Thyroid gland (tissue), 4 donors: ENCODE measurements around the gene CDIP1.

Experiments used
- POLR2A ChIP-seq, 2 donors: fragments of 450-650 bp; IDR thresholded peaks; one replicate each; pipeline ENCODE4 v1.6.1; 2017; ENCODE audit warnings: antibody characterized with exemption in 2 of 2, mild to moderate bottlenecking in 2 of 2, moderate library complexity in 1 of 2
- TF ChIP-seq, protein P1 (sequence below), 6 experiments: fragments of 200-600 bp in 3 of 6; fragments of 450-650 bp in 3 of 6; sonication (generic) in 3 of 6; IDR thresholded peaks; one replicate each; pipeline ENCODE4 v1.5.1; 2016 to 2019; ENCODE audit warnings: antibody characterized with exemption in 6 of 6, mild to moderate bottlenecking in 2 of 6, inconsistent platforms in 1 of 6, moderate library complexity in 1 of 6

DNA sequence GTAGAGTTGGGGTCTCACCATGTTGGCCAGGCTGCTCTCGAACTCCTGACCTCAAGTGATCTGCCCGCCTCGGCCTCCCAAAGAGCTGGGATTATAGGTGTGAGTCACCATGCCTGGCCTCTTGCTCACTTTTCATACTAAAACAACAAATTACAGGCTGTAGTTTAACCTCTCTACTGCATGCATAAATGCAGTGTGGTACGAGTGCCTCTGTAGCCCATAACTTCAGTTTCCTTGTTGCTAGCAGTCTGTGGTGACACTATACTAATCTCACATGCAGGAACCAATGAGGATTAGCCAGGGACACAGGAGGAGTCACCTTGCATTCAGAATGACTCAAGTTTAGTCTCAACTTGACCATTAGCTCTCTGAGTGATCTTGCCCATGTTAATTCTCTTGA lies 42.3 kb downstream of the CDIP1 start:
- TF ChIP-seq, protein P1, sequence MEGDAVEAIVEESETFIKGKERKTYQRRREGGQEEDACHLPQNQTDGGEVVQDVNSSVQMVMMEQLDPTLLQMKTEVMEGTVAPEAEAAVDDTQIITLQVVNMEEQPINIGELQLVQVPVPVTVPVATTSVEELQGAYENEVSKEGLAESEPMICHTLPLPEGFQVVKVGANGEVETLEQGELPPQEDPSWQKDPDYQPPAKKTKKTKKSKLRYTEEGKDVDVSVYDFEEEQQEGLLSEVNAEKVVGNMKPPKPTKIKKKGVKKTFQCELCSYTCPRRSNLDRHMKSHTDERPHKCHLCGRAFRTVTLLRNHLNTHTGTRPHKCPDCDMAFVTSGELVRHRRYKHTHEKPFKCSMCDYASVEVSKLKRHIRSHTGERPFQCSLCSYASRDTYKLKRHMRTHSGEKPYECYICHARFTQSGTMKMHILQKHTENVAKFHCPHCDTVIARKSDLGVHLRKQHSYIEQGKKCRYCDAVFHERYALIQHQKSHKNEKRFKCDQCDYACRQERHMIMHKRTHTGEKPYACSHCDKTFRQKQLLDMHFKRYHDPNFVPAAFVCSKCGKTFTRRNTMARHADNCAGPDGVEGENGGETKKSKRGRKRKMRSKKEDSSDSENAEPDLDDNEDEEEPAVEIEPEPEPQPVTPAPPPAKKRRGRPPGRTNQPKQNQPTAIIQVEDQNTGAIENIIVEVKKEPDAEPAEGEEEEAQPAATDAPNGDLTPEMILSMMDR (IDR thresholded peaks at IDR 0.05): no peak
- TF ChIP-seq POLR2A (IDR thresholded peaks at IDR 0.05): no peak
